ENCODE data around the gene ZNF764. TPM values are rescaled to one million over a fixed set of nuclear protein-coding genes. Genes with fewer than 3 reads are reported as not detected.
A peak's percentile ranks its signal among the peaks of the same experiment; 100 is the strongest.

ZNF764 gene
- total and polyA plus RNA-seq, 9 of the 15 experiments (the other 6 are each of a cell fraction or from before 2014, with no cell fraction given), result 0.69 to 10.1 (median 4.1) TPM

- TF ChIP-seq, protein P1, sequence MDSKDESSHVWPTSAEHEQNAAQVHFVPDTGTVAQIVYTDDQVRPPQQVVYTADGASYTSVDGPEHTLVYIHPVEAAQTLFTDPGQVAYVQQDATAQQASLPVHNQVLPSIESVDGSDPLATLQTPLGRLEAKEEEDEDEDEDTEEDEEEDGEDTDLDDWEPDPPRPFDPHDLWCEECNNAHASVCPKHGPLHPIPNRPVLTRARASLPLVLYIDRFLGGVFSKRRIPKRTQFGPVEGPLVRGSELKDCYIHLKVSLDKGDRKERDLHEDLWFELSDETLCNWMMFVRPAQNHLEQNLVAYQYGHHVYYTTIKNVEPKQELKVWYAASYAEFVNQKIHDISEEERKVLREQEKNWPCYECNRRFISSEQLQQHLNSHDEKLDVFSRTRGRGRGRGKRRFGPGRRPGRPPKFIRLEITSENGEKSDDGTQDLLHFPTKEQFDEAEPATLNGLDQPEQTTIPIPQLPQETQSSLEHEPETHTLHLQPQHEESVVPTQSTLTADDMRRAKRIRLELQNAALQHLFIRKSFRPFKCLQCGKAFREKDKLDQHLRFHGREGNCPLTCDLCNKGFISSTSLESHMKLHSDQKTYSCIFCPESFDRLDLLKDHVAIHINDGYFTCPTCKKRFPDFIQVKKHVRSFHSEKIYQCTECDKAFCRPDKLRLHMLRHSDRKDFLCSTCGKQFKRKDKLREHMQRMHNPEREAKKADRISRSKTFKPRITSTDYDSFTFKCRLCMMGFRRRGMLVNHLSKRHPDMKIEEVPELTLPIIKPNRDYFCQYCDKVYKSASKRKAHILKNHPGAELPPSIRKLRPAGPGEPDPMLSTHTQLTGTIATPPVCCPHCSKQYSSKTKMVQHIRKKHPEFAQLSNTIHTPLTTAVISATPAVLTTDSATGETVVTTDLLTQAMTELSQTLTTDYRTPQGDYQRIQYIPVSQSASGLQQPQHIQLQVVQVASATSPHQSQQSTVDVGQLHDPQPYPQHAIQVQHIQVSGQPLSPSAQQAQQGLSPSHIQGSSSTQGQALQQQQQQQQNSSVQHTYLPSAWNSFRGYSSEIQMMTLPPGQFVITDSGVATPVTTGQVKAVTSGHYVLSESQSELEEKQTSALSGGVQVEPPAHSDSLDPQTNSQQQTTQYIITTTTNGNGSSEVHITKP (IDR thresholded peaks at IDR 0.05; ENCODE audit: partially characterized antibody), result peak; percentile 50
- TF ChIP-seq, protein P2, sequence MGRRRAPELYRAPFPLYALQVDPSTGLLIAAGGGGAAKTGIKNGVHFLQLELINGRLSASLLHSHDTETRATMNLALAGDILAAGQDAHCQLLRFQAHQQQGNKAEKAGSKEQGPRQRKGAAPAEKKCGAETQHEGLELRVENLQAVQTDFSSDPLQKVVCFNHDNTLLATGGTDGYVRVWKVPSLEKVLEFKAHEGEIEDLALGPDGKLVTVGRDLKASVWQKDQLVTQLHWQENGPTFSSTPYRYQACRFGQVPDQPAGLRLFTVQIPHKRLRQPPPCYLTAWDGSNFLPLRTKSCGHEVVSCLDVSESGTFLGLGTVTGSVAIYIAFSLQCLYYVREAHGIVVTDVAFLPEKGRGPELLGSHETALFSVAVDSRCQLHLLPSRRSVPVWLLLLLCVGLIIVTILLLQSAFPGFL (CRISPR knock-in tag; IDR thresholded peaks at IDR 0.05), result no peak
- TF ChIP-seq ZNF124 (CRISPR knock-in tag; IDR thresholded peaks at IDR 0.05), result no peak
- TF ChIP-seq RBM34 (IDR thresholded peaks at IDR 0.05; ENCODE audit: borderline replicate concordance, insufficient read depth, low read length), result no peak
- TF ChIP-seq RAD51 (IDR thresholded peaks at IDR 0.05; ENCODE audit: borderline replicate concordance, low read depth), result peak; percentile 12; the same call in 1 of the 2 replicates
- TF ChIP-seq MTA1 (IDR thresholded peaks at IDR 0.05; ENCODE audit: borderline replicate concordance), result 0 out of 2 replicates have a peak, but pooled peaks have one; percentile 27
- TF ChIP-seq RBM14 (IDR thresholded peaks at IDR 0.05; ENCODE audit: borderline replicate concordance, insufficient read depth, low read depth, low read length), result 0 out of 2 replicates have a peak, but pooled peaks have one; percentile 35
- TF ChIP-seq ZNF263 (CRISPR knock-in tag; IDR thresholded peaks at IDR 0.05; ENCODE audit: borderline replicate concordance), result peak; percentile 100
- peak; percentile 92 for TF ChIP-seq SMAD4 (CRISPR knock-in tag; conservative IDR thresholded peaks at IDR 0.05)
- TF ChIP-seq GABPA (tag; conservative IDR thresholded peaks at IDR 0.05; ENCODE audit: low read depth), result peak; percentile 100
- TF ChIP-seq, protein P3, sequence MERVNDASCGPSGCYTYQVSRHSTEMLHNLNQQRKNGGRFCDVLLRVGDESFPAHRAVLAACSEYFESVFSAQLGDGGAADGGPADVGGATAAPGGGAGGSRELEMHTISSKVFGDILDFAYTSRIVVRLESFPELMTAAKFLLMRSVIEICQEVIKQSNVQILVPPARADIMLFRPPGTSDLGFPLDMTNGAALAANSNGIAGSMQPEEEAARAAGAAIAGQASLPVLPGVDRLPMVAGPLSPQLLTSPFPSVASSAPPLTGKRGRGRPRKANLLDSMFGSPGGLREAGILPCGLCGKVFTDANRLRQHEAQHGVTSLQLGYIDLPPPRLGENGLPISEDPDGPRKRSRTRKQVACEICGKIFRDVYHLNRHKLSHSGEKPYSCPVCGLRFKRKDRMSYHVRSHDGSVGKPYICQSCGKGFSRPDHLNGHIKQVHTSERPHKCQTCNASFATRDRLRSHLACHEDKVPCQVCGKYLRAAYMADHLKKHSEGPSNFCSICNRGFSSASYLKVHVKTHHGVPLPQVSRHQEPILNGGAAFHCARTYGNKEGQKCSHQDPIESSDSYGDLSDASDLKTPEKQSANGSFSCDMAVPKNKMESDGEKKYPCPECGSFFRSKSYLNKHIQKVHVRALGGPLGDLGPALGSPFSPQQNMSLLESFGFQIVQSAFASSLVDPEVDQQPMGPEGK (CRISPR knock-in tag; IDR thresholded peaks at IDR 0.05; ENCODE audit: borderline replicate concordance), result peak; percentile 88
- TF ChIP-seq NFRKB (IDR thresholded peaks at IDR 0.05; ENCODE audit: low read depth), result peak; percentile 72; the same call in 1 of the 2 replicates
- no peak for TF ChIP-seq PTRF (tag; IDR thresholded peaks at IDR 0.05)
- TF ChIP-seq, protein P4, sequence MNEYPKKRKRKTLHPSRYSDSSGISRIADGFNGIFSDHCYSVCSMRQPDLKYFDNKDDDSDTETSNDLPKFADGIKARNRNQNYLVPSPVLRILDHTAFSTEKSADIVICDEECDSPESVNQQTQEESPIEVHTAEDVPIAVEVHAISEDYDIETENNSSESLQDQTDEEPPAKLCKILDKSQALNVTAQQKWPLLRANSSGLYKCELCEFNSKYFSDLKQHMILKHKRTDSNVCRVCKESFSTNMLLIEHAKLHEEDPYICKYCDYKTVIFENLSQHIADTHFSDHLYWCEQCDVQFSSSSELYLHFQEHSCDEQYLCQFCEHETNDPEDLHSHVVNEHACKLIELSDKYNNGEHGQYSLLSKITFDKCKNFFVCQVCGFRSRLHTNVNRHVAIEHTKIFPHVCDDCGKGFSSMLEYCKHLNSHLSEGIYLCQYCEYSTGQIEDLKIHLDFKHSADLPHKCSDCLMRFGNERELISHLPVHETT (CRISPR knock-in tag; conservative IDR thresholded peaks at IDR 0.05 in 1 of 2, IDR thresholded peaks at IDR 0.05 in 1 of 2), result peak in 1 of 2 experiments; percentile 97; a peak in 2 of 4 replicates
- TF ChIP-seq HIVEP1 (CRISPR knock-in tag; IDR thresholded peaks at IDR 0.05), result no peak
- 0 out of 2 replicates have a peak, but pooled peaks have one; percentile 65 for TF ChIP-seq E2F3 (CRISPR knock-in tag; IDR thresholded peaks at IDR 0.05)
- TF ChIP-seq SP2 (IDR thresholded peaks at IDR 0.05; ENCODE audit: extremely low read depth, low read depth, low read length, poor library complexity, severe bottlenecking), result peak; percentile 98
These were observed 31.1 kb downstream of the ZNF764 start (continued) for GRCh38 chr16:30526823-30527634.

All from K562 (cell line).